NCI-H226 (cell line): Measurements from ENCODE around the gene METTL26.
A peak's percentile ranks its signal among the peaks of the same experiment; 100 is the strongest.

Experiments used
- DNase-seq: peaks from one replicate; pipeline ENCODE4 v3.0.0-alpha.2; 2015

The METTL26 gene

DNA sequence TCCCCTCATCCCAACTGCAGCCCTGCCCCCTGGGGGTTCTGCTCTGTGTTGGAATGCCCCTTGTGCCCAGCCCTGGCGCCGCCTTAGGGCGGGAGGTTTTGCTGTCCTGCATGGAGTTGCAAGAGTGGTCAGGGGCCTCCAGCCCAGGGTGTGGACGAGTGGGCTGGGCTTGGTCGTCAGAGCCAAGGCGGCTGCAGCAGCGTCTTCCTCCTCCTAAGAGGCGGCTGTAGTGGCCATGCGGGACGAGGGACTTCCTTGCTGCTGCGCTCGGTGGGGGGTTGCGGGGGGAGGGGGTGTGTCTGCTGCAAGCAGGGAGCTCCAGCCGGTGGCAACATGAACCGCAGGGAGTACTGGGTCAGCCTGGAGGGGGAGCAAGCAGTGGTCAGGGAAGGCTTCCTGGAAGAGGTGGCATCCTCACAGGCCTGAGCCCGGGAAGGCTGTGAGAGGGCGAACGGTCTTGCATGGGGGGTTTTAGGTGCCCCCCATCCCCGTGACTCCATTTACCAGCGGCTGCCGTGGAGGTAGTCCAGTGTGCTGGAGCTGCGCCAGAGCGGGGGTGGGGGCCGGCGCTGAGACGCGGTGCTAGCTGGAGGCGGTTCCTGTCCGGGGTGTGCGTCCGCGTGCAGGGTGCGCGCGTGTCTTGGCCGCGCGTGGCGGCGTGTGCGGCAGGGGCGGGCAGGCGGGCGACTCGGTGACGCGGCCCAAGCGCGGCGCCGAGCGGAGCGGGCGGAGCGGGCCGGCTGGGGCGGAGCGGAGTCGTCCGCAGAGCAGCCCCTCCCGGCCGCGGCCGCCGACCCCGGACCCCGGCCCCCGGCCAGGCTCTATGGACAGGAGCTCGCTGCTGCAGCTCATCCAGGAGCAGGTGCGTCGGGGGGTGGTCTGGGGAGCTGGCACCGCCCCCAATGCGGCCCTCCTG lies 39.1 kb upstream of the METTL26 start, which contains the start of gene RHBDL1:
RHBDL1 (plus strand) TSS at position 704 of the 916 bp plus-strand sequence; CDS start at position 824, 120 bp downstream.
- no peak for DNase-seq

DNA sequence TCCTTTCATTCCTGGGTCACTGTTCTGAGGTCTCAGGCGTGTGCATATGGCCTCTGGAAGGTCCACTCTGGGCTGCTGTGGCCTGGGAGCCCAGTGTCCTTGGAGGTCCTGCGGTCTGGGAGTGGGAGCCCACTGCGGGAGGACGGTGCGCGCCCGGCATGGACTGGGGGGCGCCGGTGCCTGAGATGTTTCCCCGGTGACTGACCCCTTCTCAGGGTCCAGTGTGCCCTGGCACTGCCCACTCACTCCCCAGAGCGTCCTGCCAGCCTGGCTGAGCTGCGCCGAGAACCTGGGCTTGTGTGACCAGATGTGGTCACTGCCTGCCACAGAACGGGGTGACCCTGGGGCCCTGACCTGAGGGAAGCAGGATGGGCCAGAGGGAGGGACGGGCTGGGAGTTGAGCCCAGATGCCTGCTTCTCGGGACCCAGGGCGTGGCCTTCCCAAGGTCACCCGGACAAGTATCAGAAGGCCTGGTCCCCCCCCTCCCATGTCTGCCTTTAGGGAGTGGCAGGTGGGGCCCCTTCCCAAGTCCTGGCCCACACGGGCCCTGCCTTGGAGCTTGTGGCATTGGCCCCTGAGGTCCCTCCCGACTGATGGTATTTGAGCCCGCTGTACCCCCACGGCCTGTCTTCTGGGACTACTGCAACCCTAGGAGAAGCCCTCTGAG lies 38.2 kb upstream of the METTL26 start:
- no peak for DNase-seq

DNA sequence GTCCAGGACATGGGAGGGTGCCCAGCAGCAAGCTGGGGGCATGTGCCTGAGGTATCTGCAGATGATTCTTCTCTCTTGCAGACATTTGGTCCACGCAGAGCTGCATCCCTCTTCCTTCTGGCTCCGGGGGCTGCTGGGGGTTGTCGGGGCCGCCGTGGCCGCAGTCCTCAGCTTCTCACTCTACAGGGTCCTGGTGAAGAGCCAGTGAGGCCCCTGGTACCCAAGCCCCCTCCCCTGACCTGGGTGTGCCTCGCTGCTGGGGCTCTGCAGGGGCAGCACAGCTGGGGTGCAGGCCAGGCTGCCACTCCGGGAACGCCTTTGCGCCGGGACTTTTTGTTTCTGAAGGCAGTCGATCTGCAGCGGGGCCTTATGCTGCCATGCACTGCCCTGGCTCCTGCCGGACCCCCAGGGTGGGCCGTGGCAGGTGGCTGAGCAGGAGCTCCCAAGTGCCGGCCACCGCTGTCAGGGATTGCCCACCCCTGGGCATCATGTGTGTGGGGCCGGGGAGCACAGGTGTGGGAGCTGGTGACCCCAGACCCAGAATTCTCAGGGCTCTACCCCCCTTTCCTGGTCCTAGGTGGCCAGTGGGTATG lies 37.4 kb upstream of the METTL26 start:
- DNase-seq = no peak

DNA sequence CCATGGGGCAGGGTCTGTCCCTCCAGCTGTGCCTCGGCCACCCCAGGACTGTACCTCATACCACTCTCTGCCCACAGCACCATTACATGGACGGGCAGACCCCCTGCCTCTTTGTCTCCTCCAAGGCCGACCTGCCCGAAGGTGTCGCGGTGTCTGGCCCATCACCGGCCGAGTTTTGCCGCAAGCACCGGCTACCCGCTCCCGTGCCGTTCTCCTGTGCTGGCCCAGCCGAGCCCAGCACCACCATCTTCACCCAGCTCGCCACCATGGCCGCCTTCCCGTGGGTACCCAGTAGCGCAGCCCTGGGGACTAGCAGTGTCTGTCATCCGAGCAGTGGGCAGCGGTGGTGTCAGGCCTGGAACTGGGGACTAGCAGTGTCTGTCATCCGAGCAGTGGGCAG lies 36.7 kb upstream of the METTL26 start:
- no peak for DNase-seq

DNA sequence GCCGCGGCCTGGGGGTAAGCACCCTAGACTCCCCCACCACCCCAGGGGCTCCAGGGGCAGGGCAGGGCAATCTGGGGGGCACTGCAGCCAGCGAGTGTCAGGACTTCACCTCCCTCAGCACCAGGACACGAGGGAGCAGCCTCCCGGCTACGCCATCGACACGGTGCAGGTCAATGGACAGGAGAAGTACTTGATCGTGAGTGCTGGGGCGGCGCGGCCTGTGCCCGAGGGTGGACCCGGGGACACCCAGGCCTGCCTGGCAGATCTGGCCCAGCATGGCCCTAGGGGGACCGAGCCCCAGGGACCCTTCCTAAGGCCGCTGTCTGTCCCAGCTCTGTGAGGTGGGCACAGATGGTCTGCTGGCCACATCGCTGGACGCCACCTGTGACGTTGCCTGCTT lies 36.3 kb upstream of the METTL26 start:
- DNase-seq = no peak

DNA sequence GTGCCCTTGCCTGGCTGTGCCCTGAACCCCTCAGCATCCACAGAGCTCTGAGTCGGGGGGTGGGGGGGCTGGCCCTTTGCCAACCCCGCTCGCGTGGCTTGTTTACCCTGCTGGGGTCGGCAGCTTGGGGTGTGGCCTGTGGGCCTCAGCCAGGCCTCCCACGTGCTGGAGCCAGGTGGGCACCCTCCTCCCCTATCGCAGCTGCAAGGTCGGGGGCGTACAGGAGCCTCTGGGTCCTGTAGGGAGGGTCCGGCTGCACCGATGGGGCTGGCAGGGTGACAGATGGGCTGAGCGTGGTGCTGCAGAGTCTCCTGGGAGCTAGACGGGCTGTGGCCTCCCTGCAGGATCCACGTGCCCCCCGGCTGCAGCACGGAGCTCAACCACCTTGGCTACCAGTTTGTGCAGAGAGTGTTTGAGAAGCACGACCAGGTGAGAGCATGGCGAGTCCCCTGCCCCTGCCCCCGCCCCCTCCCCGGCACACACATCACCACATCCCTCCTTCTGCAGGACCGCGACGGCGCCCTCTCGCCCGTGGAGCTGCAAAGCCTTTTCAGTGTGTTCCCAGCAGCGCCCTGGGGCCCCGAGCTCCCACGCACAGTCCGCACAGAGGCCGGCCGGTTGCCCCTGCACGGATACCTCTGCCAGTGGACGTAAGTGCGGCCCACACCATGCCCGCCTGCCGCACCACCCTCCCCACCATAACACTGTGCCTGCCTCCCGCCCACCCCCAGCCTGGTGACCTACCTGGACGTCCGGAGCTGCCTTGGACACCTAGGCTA lies 35.4 kb upstream of the METTL26 start:
- no peak for DNase-seq

DNA sequence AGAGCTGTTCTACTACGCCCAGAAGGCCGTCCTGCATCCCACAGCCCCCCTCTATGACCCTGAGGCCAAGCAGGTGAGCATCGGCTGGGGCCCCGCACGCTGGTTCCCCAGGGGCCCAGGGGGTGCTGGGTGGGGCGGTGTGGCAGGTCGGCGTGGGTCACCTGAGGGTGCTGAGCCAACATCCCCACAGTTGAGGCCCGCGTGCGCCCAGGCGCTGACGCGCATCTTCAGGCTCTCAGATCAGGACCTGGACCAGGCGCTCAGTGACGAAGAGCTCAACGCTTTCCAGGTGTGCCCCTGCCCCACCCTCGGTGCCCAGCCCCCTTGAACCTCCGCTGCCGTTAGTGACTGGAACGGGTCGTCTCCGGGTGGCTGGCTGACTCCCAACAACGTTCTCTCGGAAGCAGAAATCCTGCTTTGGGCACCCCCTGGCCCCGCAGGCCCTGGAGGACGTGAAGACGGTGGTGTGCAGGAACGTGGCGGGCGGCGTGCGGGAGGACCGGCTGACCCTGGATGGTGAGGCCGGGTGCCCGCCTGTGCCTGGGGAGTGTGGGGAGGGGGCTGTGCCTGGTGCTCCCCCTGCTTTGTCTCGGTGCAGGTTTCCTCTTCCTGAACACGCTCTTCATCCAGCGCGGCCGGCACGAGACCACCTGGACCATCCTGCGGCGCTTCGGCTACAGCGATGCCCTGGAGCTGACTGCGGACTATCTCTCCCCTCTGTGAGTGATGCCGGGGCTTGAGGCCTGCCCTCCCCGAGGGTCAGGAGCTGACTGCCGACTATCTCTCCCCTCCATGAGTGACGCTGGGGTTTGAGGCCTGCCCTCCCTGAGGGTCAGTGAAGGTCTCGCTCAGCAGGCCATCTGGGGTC lies 34.6 kb upstream of the METTL26 start:
- no peak for DNase-seq

DNA sequence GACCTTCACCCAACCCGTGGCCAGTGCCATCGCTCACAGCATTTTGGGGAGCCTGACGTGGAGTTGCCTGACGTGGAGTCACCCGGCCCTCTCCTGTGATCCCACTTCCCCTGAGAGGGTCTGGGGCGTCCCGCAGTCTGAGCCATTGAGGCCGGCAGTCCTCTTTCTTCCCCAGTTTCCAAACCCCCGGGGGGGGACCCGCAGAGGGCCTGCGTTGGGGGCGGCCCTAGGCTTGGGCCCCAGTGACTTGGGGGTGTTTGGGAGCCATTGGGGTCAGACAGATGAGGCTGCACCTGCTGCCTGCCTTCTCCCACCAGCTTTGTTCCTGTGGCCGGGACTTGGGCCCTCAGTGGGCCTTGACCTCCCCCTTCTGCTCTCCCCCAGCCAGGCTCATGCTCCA lies 33.6 kb upstream of the METTL26 start:
- DNase-seq = no peak

DNA sequence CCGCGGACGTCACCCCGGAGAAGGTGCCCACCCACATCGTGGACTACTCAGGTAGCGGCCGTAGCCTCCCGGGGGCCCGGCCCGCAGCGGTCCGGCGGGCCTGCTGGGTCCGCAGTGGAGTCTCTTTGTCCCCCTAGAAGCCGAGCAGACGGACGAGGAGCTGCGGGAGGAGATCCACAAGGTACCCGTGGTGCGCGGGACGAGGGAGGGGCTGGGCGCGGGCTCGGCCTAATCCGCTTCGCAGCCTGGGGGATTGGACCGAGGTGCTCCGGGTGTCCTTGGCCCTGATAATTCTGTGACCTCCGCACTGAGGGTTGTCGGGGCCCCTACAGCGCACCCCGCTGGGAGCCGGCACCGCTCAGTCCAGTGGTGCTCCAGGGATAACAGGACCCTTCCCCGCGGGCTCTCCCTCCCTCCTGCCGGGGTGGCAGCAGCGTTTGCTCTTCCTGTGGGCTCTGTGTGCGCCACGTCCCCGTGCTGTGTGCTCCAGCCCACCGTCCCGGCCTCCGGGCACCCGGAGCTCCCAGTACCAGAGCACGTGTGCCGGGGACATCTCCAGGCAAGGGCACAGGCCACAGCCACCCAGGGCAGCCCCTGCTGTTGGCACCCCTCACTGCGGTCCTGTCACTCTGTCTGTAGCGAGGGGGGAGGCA lies 32.5 kb upstream of the METTL26 start:
- no peak for DNase-seq

DNA sequence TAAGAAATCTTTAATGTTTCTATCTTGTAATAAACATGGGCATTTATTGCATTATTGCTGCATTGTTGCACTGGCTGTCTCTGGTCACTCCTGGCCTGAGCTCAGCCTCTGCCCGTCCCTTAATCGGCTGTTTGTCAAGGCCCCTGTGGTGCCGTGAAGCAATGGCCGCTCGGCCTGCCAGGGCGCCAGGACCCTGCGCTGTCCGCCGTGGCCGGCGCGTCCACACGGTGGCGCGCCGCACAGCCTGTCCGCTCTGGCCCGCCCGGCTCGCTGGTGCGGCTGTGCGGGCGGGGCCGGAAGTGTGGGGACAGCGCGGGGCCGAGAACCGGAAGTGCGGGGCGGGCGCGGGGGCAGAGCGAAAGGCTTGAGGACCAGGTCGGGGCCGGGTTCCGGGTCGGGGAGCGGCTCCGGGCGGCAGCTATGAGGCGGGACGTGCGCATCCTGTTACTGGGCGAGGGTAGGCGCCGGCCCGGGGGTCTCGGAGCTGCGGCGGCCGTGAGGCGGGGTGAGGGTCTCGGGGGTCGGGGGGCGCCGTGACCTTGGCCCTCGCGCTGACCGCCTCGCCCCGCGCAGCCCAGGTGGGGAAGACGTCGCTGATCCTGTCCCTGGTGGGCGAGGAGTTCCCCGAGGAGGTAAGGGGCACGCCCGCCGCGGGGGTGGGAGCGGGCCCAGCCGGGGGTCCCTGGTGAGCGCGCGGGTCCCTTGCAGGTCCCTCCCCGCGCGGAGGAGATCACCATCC lies 31.8 kb upstream of the METTL26 start, which contains the start of gene RHOT2:
RHOT2 (plus strand) TSS at position 353 of the 739 bp plus-strand sequence; CDS start at position 421, 68 bp downstream.
- DNase-seq = peak; percentile 85

DNA sequence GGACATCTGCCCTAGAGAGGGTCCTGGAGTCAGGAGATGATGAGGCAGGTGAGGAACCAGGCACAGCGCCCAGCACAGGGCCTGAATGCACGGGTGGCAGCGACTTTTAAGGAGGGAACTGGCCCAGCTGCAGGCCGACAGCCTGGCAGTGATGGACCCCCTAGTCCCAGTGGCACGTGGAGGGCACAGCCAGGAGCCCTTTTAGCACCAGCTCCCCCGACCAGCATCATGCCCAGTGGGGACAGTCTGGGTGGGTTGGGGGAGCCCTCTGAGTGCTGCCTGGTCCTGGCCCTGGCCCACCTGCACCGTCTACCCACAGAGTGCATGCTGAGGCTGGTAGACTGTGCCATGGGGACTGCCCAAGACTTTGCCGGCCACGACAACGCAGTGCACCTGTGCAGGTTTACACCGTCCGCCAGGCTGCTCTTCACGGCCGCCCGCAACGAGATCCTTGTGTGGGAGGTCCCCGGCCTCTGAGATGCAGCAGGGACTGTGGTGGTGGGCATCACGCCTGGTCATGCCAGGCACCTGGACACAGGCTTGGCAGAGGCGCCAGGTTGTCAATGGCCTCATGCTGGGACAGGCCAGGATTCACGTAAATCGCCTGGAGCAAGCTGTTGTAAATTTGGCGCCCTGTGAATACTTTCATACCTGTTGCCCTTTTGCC lies 31.1 kb upstream of the METTL26 start:
- no peak for DNase-seq

DNA sequence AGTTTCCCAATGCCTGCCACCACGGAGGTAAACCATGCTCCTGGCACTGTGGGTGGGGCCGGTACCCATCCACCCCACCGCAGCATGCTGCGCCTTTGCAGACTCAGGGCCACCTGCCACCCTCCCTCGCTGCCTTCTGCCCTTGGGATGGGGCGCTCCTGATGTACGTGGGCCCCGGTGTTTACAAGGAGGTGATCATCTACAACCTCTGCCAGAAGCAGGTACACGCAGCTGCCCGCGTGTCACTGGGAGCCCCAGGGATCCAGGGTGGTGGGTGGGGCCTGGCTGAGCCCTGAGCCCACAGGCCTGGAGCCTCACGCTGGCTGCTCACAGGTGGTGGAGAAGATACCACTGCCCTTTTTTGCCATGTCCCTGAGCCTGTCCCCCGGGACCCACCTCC lies 30.5 kb upstream of the METTL26 start:
- no peak for DNase-seq

DNA sequence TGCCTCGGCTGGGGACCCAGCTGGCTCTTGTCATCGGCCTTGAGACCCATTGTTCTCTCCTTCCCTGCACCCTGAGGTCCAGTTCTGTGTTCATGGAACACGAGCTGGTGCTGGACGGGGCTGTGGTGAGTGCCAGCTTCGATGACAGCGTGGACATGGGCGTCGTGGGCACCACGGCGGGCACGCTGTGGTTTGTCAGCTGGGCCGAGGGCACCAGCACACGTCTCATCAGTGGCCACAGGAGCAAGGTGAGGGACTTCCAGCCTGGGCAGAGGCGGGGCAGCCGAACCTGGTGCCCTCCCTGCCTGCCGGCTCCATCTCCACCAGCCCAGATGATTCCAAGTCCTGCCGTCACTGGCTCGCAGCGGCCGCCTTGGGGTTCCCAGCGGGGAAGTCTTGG lies 26.5 kb upstream of the METTL26 start:
- DNase-seq = no peak

DNA sequence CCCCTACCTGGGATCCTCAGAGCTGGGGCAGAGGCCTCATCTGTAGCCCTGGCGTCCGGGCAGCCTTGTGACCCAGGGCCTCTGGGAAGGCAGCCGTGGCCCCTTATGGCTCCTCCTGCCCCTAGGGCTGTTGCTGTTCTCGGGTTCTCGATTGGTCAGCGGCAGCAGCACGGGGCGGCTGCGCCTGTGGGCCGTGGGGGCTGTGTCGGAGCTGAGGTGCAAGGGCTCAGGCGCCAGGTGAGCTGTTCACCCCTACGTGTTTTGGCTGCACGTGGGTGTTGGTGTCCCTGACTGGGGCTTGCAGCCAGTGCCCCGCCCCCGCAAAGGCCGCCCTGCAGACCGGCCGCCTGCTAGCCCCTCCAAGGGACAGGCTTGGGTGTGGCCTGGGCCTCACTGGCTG lies 26.0 kb upstream of the METTL26 start:
- DNase-seq = no peak

DNA sequence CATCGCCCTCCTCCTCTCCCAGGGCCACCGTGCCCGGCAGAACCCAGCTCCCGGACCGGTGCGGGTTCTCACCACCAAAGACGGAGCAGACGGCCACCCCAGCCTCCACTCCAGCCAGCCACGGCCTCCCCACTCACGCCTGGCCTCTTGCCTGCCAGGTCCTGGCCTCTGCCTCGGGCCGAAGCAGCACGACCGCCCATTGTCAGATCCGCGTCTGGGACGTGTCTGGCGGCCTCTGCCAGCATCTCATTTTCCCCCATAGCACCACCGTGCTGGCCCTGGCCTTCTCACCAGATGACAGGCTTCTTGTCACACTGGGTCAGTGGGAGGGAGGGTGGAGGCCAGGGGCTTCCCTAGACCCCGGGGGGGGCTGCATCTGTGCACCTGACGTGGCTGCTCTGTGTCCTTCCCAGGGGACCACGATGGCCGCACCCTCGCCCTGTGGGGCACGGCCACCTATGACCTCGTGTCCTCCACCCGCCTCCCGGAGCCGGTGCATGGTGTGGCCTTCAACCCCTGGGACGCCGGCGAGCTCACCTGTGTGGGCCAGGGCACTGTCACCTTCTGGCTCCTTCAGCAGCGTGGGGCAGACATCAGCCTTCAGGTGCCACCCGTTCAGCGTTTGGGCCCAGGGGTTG lies 25.2 kb upstream of the METTL26 start:
- DNase-seq = no peak

DNA sequence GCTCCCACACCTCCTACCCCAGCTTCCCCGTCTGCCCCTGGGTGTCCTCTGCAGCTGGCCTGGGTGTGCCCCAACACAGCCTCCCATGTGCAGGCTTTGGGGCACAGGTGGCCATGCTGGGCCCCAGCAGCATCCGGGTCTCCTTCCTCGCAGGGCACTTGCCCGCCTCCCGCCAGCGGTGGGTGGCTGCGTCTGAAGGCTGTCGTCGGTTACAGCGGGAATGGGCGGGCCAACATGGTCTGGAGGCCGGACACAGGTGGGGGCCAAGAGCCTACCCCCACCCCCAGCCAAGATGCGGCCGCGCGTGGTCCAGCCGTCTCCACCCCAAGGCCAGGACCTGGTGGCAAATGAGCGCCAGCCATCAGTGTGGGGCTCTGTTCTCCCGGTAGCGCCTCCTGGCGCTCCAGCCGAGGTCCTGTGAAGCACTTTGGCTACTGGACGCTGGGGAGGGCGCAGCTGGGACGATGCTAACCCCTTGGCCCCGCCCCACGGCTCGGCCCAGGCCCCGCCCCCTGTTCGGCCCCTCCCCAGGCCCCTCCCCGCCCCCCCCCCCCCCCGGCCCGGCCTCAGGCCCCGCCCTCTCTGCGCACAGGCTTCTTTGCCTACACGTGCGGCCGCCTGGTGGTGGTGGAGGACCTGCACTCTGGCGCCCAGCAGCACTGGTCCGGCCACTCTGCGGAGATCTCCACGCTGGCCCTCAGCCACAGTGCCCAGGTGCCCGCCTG lies 24.5 kb upstream of the METTL26 start:
- peak; percentile 75 for DNase-seq

DNA sequence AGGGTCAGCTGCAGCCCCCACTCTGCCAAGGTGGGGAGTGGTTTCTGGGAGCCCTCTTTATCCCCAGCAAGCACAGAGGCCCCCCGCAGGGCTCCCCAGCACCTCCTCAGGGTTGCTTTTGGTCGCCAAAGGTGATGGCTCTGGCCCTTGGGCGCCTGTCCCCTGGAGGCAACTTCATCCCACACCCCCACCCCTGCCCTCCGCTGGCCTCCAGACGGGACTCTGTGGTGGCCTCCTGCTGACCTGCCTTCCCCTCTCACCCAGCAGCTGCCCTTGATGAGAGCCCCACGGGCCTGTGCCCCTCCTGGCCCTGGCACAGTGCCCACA lies 24.0 kb upstream of the METTL26 start:
- DNase-seq = no peak

DNA sequence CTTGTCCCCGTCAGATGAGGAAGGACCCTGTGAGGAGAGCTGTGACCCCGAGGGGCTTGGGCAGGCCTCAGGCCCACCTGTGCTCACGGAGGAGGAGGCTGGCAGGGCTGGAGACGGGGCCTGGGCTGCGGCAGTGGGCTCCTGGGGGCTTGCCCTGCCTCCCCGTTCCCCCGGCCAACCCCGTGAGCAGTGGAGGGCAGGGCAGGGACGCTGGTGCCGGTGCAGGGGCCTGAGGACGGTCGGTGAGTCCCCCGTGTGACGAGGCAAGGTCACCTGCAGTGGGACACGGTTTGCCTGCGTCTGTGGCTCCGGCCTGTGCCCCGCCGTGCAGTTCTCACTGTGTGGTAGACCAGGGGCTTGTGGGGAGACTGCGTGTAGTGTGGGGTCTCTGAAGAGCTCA lies 23.5 kb upstream of the METTL26 start:
- DNase-seq = no peak
